Caco-2 (cell line): ENCODE data around the gene HSDL2. TPM values are rescaled to one million over a fixed set of nuclear protein-coding genes. Genes with fewer than 3 reads are reported as not detected.

Experiments used
- BruUV-seq: library from RNA; stranded (reverse); fragments of 400-500 nt; replicated peaks from 2 replicates; lab custom pipeline; 2021; lab: Mats Ljungman, UMichigan
- CTCF ChIA-PET: fragments of 300-600 bp; sonication (Branson Sonifier 250); formaldehyde crosslinking; loops from one replicate; lab custom pipeline; 2022; ENCODE audit warnings: antibody characterized with exemption; lab: Charles Lee
- POLR2A ChIA-PET: fragments of 300-600 bp; sonication (Branson Sonifier 250); formaldehyde crosslinking; loops from one replicate; lab custom pipeline; 2022; ENCODE audit warnings: antibody characterized with exemption; lab: Charles Lee
- DNase-seq, 2 experiments: peaks; one replicate each; pipeline versions ENCODE4 v3.0.0 to v3.0.0-alpha.2; 2020 to 2022
- H3K27me3 ChIP-seq: replicated peaks from 2 replicates; pipeline ENCODE4 v1.6.0; 2011; ENCODE audit warnings: low read length; ENCODE audit not compliant: control insufficient read depth, insufficient read depth
- H3K36me3 ChIP-seq: 2 replicates; pipeline ENCODE4 v1.5.1; 2011; ENCODE audit warnings: low read length; ENCODE audit not compliant: control insufficient read depth, insufficient read depth
- H3K4me1 ChIP-seq: fragments of 250-450 bp; sonication (Bioruptor Pico); 2 replicates; pipeline ENCODE4 v1.5.1; 2020; ENCODE audit warnings: mild to moderate bottlenecking
- H3K4me3 ChIP-seq: 2 replicates; pipeline ENCODE4 v1.5.1; 2011; ENCODE audit warnings: low read depth, mild to moderate bottlenecking, control low read depth, low read length
- H3K9me3 ChIP-seq: fragments of 250-450 bp; sonication (Bioruptor Pico); 2 replicates; pipeline ENCODE4 v1.5.1; 2020; ENCODE audit warnings: mild to moderate bottlenecking, moderate library complexity
- H3K27ac Mint-ChIP-seq: one replicate; pipeline ENCODE4 v1.8.0; 2022; ENCODE audit warnings: mixed read lengths; ENCODE audit not compliant: unreplicated experiment
- H3K27me3 Mint-ChIP-seq: one replicate; pipeline ENCODE4 v1.8.0; 2022; ENCODE audit warnings: mixed read lengths; ENCODE audit not compliant: insufficient read depth, unreplicated experiment
- H3K36me3 Mint-ChIP-seq: one replicate; pipeline ENCODE4 v1.8.0; 2022; ENCODE audit warnings: mild to moderate bottlenecking, mixed read lengths; ENCODE audit not compliant: insufficient read depth, unreplicated experiment
- H3K4me1 Mint-ChIP-seq: one replicate; pipeline ENCODE4 v1.8.0; 2022; ENCODE audit warnings: low read depth, mixed read lengths; ENCODE audit not compliant: unreplicated experiment
- H3K4me3 Mint-ChIP-seq: one replicate; pipeline ENCODE4 v1.8.0; 2022; ENCODE audit warnings: mild to moderate bottlenecking, moderate library complexity, mixed read lengths; ENCODE audit not compliant: unreplicated experiment
- H3K9me3 Mint-ChIP-seq: one replicate; pipeline ENCODE4 v1.8.0; 2022; ENCODE audit warnings: mixed read lengths; ENCODE audit not compliant: unreplicated experiment
- intact Hi-C: fragments of 100-400 bp; cut with micrococcal nuclease; formaldehyde crosslinking; loops from one replicate; pipeline ENCODE4 v1.10.0; 2022; ENCODE audit not compliant: unreplicated experiment
- total RNA-seq: library from RNA; stranded (reverse); gene quantifications from 2 replicates; pipeline ENCODE4 v1.2.3, GENCODE V29; 2022
- TF ChIP-seq, protein P1 (sequence below), 2 experiments: fragments of 200-600 bp in 1 of 2; IDR thresholded peaks; 1 replicate in 1 of 2; 2 replicates in 1 of 2; pipeline versions ENCODE4 v1.5.1 to v1.8.0; 2011 to 2022; ENCODE audit warnings: antibody characterized with exemption in 1 of 2, control low read depth in 1 of 2, inconsistent platforms in 1 of 2, low read depth in 1 of 2, low read length in 1 of 2, mild to moderate bottlenecking in 1 of 2, moderate library complexity in 1 of 2; ENCODE audit not compliant: insufficient read depth in 1 of 2, severe bottlenecking in 1 of 2, unreplicated experiment in 1 of 2

HSDL2 gene
- total RNA-seq, 1 experiment from 2014 or later = 134 TPM

DNA sequence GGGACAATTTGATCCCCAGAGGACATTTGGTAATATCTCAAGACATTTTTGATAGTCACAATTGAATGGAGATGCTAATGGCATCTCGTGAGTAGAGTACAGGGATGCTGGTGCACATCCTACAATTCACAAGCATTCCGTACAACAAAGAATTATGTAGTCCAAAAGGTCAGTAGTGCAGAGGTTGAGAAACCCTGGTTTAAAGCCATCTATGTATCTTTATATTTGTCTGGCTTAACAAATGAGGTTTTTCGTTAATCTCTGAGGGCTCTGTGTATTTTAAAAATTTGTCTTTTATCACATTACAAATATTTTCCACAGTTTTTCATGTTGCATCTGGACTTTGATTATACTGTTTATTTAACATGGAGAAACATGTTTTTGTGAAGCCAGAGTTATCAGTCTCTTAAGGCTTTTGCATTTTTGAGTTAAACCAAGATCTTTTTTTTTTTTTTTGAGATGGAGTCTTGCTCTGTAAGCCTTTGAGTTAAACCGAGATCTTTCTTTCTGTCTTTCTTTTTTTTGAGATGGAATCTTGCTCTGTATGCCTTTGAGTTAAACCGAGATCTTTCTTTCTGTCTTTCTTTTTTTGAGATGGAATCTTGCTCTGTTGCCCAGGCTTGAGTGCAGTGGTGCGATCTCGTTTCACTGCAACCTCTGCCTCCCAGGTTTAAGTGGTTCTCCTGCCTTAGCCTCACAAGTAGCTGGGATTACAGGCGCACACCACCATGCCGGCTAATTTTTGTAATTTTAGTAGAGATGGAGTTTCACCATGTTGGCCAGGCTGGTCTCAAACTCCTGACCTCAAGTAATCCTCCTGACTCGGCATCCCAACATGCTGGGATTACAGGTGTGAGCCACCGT lies 2.8 kb downstream of the HSDL2 start:
- Mint-ChIP-seq H3K27me3 (no peaks in the 10 kb centered on the region), H3K27ac (peak overlapping the region; percentile 79), H3K9me3 (no peaks in the 10 kb centered on the region), H3K4me1 (peaks cover 35% of the 10 kb centered on the region), H3K4me3 (peak overlapping the region; percentile 61), H3K36me3 (peaks cover 57% of the 10 kb centered on the region)
- no peaks in the 10 kb centered on the region for H3K9me3 ChIP-seq
- TF ChIP-seq, protein P1, sequence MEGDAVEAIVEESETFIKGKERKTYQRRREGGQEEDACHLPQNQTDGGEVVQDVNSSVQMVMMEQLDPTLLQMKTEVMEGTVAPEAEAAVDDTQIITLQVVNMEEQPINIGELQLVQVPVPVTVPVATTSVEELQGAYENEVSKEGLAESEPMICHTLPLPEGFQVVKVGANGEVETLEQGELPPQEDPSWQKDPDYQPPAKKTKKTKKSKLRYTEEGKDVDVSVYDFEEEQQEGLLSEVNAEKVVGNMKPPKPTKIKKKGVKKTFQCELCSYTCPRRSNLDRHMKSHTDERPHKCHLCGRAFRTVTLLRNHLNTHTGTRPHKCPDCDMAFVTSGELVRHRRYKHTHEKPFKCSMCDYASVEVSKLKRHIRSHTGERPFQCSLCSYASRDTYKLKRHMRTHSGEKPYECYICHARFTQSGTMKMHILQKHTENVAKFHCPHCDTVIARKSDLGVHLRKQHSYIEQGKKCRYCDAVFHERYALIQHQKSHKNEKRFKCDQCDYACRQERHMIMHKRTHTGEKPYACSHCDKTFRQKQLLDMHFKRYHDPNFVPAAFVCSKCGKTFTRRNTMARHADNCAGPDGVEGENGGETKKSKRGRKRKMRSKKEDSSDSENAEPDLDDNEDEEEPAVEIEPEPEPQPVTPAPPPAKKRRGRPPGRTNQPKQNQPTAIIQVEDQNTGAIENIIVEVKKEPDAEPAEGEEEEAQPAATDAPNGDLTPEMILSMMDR (IDR thresholded peaks at IDR 0.05; ENCODE audit: insufficient read depth in 1 of 2, low read depth in 1 of 2, low read length in 1 of 2, severe bottlenecking in 1 of 2, unreplicated experiment in 1 of 2) = no peak
- TSS peak; percentile 10 for BruUV-seq
- no peaks in the 10 kb centered on the region for H3K27me3 ChIP-seq
- no peak overlapping the region for H3K4me3 ChIP-seq
- peaks cover 35% of the 10 kb centered on the region for H3K4me1 ChIP-seq
- H3K36me3 ChIP-seq = no peaks in the 10 kb centered on the region
- POLR2A ChIA-PET = no interaction called here
- peak in 1 of 2 experiments; percentile 67 for DNase-seq
- CTCF ChIA-PET = no interaction called here
- intact Hi-C loops = loop anchor here (1.0 kb wide), 1 partner anchor 10 kb away; no protein-coding TSS in a partner anchor

DNA sequence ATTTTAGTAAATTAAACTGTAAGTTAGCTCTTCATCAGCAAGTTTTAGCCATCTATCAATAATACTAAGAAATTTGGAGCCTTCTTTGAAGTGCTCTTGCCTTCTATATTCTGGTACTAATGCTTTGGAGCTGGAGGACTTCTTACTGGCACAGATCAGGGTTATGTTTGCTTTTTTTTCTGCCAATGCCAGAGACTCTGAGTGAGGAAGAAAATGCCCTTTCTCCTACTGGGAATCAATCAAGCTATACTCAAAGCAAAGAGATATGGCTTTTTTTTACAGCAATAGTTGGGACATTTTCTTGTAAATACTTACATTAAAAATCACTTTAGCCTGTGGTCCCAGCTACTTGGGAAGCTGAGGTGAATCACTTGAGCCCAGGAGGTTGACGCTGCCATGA lies 4.3 kb downstream of the HSDL2 start:
- Mint-ChIP-seq H3K36me3 (peaks cover 64% of the 10 kb centered on the region), H3K27me3 (no peaks in the 10 kb centered on the region), H3K27ac (no peak overlapping the region), H3K4me1 (peaks cover 30% of the 10 kb centered on the region), H3K4me3 (no peak overlapping the region), H3K9me3 (no peaks in the 10 kb centered on the region)
- TF ChIP-seq, protein P1 (IDR thresholded peaks at IDR 0.05; ENCODE audit: insufficient read depth in 1 of 2, low read depth in 1 of 2, low read length in 1 of 2, severe bottlenecking in 1 of 2, unreplicated experiment in 1 of 2) = no peak
- intact Hi-C loops = no loop called here
- Histone ChIP-seq H3K4me3 (no peak overlapping the region), H3K9me3 (peaks cover 3% of the 10 kb centered on the region), H3K36me3 (no peaks in the 10 kb centered on the region; the same call in 1 of the 2 replicates), H3K4me1 (peaks cover 30% of the 10 kb centered on the region), H3K27me3 (no peaks in the 10 kb centered on the region)
- no peak for DNase-seq
- ChIA-PET POLR2A (no interaction called here), CTCF (no interaction called here)
- BruUV-seq = no TSS peak

DNA sequence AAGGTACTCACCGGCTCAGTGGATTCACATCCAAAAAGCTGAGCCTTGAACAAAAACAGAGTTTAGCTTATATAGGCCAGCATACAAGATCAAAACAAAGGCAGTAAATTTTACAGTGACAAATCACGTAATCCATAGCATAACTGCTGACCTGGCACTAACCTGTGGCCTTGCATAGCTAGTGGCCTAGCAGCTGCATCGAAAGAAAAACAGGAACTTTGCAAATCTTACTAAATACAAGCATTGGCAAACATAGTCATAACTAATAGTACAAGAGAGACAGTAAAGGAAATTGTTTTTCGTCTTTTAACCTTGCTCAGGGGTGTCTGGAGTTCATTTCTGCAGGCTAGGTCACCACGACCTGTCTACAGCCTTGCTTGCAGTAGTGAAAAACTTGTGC lies 4.8 kb downstream of the HSDL2 start:
- H3K4me1 Mint-ChIP-seq = peaks cover 30% of the 10 kb centered on the region
- intact Hi-C loops = no loop called here
- H3K4me3 Mint-ChIP-seq = no peak overlapping the region
- no peaks in the 10 kb centered on the region for H3K27me3 Mint-ChIP-seq
- H3K9me3 Mint-ChIP-seq = no peaks in the 10 kb centered on the region
- Histone ChIP-seq H3K4me1 (peaks cover 30% of the 10 kb centered on the region), H3K36me3 (no peaks in the 10 kb centered on the region; the same call in 1 of the 2 replicates), H3K4me3 (no peak overlapping the region), H3K27me3 (no peaks in the 10 kb centered on the region), H3K9me3 (peaks cover 8% of the 10 kb centered on the region)
- BruUV-seq = no TSS peak
- H3K27ac Mint-ChIP-seq = no peak overlapping the region
- TF ChIP-seq, protein P1 (IDR thresholded peaks at IDR 0.05; ENCODE audit: insufficient read depth in 1 of 2, low read depth in 1 of 2, low read length in 1 of 2, severe bottlenecking in 1 of 2, unreplicated experiment in 1 of 2) = no peak
- POLR2A ChIA-PET = no interaction called here
- CTCF ChIA-PET = no interaction called here
- no peak for DNase-seq
- H3K36me3 Mint-ChIP-seq = peaks cover 62% of the 10 kb centered on the region
